GM08714 (cell line): ENCODE results near the gene KAT8.
A peak's percentile ranks its signal among the peaks of the same experiment; 100 is the strongest.

Source experiments
- H3K4me3 ChIP-seq: fragments of 200-500 bp; sonication (Bioruptor generic); 2 replicates; pipeline ENCODE4 v1.5.1; 2014; ENCODE audit warnings: mild to moderate bottlenecking, low read length, inconsistent platforms
- ZNF274 ChIP-seq: IDR thresholded peaks from 2 replicates; pipeline ENCODE4 v1.6.1; 2012; ENCODE audit warnings: mild to moderate bottlenecking, low read depth, low read length

The KAT8 gene

GRCh38 chr16:31117384-31118222, at the start of gene KAT8:
KAT8 (plus strand) TSS chr16:31117664; CDS start chr16:31117682, 18 bp downstream.
- H3K4me3 ChIP-seq: peak within 1 kb of the TSS; percentile 75
- no peak for TF ChIP-seq ZNF274

GRCh38 chr16:31071861-31072260, 45.6 kb upstream of the KAT8 start:
- H3K4me3 ChIP-seq: peak overlapping the region; percentile 89
- no peak for TF ChIP-seq ZNF274

- H3K4me3 ChIP-seq: peak overlapping the region; percentile 89
- TF ChIP-seq ZNF274: no peak
Observed at GRCh38 chr16:31072540-31073141, 44.8 kb upstream of the KAT8 start.

GRCh38 chr16:31073142-31073969, 44.1 kb upstream of the KAT8 start:
- peak overlapping the region; percentile 89 for H3K4me3 ChIP-seq
- no peak for TF ChIP-seq ZNF274

DNA sequence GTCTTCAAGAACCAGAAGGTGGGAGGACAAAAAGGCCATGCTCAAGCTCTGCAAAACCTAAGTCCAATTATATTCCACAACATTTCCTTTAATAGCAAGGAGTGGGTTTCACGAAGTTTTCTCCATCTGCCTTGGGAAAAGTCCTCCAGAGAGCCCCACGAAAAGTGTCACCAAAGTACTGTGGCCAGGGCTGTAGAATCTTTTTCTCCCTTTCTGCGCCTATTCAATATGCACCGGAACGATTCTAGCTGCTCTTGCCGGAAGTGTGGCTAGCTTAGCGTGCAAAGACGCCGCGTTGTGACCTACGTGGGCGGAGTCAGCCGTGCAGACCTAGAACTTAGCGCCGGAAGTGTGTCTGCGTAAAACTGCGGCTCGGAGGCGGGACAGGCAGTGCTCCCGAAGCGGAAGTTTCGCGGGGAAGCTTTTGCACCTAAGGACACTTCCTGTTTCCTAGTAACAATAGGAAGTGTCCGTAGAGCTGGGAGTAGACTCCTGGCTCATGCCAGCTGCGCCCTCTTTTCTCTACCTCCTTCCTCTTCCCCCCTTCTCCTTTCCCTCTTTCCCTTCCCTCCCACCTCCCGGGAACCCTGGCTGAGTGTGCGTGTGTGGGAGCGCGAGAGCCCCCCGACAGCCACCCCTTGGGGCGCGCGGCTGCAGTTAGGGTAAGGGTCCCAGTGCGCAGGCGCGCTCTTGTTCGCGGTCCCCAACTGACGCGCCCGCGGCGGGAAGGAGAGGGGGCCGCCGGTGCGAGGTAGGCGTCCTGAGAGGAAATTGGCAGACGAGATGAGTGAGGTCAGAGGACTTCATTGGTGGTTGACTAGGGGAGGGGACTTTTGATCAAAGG, 43.3 kb upstream of the KAT8 start, which contains the start of the genes ZNF646 and ZNF668:
Gene ZNF646, plus strand, starts transcription at position 453 of the 844 bp plus-strand sequence. CDS start 1,903 bp downstream, outside the sequence.
Gene ZNF668, minus strand, starts transcription at position 271 of the 844 bp plus-strand sequence. CDS start 9,781 bp downstream, outside the sequence.
- peak within 1 kb of the TSS; percentile 96 for H3K4me3 ChIP-seq
- TF ChIP-seq ZNF274: no peak

GRCh38 chr16:31074814-31075183, 42.7 kb upstream of the KAT8 start:
- H3K4me3 ChIP-seq: peak overlapping the region; percentile 96
- TF ChIP-seq ZNF274: no peak

- no peak overlapping the region for H3K4me3 ChIP-seq
- TF ChIP-seq ZNF274: no peak
Observed at GRCh38 chr16:31076319-31076718, 41.1 kb upstream of the KAT8 start.

GRCh38 chr16:31077024-31077423, 40.4 kb upstream of the KAT8 start:
- no peak overlapping the region for H3K4me3 ChIP-seq
- TF ChIP-seq ZNF274: no peak

DNA sequence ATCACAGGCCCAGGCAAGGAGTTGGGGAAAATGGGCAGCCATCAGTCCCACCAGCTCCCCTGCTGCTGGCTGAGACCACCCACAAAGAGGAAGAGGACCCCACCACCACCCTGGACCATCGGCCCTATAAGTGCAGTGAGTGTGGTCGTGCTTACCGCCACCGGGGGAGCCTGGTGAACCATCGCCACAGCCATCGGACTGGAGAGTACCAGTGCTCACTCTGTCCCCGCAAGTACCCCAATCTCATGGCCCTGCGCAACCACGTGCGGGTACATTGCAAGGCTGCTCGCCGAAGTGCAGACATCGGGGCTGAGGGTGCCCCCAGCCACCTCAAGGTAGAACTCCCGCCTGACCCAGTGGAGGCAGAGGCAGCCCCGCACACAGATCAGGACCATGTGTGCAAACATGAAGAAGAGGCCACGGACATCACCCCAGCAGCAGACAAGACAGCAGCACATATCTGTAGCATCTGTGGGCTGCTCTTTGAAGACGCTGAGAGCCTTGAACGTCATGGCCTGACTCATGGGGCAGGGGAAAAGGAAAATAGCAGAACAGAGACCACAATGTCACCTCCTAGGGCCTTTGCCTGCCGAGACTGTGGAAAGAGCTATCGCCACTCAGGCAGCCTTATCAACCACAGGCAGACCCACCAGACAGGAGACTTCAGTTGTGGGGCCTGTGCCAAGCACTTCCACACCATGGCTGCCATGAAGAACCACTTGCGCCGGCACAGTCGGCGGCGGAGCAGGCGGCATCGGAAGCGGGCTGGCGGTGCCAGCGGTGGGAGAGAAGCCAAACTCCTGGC, 39.7 kb upstream of the KAT8 start:
- no peak for TF ChIP-seq ZNF274
- no peak overlapping the region for H3K4me3 ChIP-seq

GRCh38 chr16:31078597-31079341, 38.7 kb upstream of the KAT8 start:
- no peak for TF ChIP-seq ZNF274
- H3K4me3 ChIP-seq: no peak overlapping the region

DNA sequence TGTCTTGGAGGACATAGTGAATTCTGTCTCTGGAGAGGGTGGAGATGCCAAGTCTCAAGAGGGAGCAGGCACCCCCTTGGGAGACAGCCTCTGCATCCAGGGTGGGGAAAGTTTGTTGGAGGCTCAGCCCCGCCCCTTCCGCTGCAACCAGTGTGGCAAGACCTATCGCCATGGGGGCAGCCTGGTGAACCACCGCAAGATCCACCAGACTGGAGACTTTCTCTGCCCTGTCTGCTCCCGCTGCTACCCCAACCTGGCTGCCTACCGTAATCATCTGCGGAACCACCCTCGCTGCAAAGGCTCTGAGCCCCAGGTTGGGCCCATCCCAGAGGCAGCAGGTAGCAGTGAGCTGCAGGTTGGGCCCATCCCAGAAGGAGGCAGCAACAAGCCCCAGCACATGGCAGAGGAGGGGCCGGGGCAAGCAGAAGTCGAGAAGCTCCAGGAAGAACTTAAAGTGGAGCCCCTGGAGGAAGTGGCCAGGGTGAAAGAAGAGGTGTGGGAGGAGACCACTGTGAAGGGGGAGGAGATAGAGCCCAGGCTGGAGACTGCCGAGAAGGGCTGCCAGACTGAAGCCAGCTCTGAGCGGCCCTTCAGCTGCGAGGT, 38.0 kb upstream of the KAT8 start:
- TF ChIP-seq ZNF274: no peak
- no peak overlapping the region for H3K4me3 ChIP-seq
